ENCODE measurements around the gene TMCC3. TPM values are rescaled to one million over a fixed set of nuclear protein-coding genes. Genes with fewer than 3 reads are reported as not detected.

TMCC3 gene
- total RNA-seq, 1 experiment from 2014 or later = 2.2 TPM

DNA sequence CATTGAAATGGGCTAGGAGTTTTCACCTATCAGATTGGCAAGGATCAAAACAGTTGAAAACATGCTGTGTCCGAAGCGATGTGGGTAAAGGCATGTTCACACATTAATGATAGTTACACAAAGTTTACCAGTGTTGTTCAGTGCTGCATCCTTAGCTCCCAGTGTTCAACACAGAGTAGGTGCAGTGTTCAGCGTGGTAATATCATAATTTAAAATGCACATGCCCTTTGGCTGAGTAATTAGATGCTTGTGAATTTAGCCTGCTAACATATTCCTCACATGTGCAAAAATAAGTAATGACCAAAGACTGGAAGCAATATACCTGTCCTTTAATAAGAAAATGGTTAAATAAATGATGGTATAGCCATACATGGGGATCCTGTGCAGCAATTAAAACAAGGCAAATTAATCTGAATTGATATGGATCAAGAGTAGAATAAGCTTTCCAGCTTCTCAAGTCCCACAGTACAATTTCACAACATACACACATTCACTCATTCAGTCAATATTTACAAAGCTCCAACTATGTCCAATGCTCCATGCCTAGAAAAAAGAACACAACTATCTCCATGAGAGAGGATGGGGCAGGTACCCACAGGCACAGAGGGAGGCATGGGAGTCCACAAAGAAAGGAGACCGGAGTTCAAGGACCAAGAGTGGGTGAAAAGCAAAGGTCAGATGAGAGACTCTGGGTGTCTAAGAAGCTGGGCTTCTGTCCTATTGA is 12.8 kb downstream of the TMCC3 start:
- ChIA-PET CTCF (interaction anchor here (0.6 kb wide), 1 partner anchor 1160 kb away, joined by 3 read pairs; no protein-coding TSS in a partner anchor), POLR2A (interaction anchor here (1.1 kb wide), 1 partner anchor 53 kb away, joined by 3 read pairs; no protein-coding TSS in a partner anchor)
- no peak for ATAC-seq
- Mint-ChIP-seq H3K36me3 (no peaks in the 10 kb centered on the region), H3K27ac (no peak overlapping the region), H3K4me3 (no peak overlapping the region), H3K4me1 (peaks cover 7% of the 10 kb centered on the region; the same call in 1 of the 2 replicates), H3K27me3 (ENCODE audit: low read depth) (no peaks in the 10 kb centered on the region), H3K9me3 (no peaks in the 10 kb centered on the region)
- DNase-seq (ENCODE audit: low spot score) = no peak
- TF ChIP-seq, protein P1, sequence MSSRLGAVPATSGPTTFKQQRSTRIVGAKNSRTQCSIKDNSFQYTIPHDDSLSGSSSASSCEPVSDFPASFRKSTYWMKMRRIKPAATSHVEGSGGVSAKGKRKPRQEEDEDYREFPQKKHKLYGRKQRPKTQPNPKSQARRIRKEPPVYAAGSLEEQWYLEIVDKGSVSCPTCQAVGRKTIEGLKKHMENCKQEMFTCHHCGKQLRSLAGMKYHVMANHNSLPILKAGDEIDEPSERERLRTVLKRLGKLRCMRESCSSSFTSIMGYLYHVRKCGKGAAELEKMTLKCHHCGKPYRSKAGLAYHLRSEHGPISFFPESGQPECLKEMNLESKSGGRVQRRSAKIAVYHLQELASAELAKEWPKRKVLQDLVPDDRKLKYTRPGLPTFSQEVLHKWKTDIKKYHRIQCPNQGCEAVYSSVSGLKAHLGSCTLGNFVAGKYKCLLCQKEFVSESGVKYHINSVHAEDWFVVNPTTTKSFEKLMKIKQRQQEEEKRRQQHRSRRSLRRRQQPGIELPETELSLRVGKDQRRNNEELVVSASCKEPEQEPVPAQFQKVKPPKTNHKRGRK (CRISPR knock-in tag; IDR thresholded peaks at IDR 0.05; ENCODE audit: borderline replicate concordance) = no peak
- TF ChIP-seq NFE2L1 (CRISPR knock-in tag; IDR thresholded peaks at IDR 0.05) (no peak), NR1H2 (CRISPR knock-in tag; IDR thresholded peaks at IDR 0.05) (no peak), NR3C1 (CRISPR knock-in tag; conservative IDR thresholded peaks at IDR 0.05; ENCODE audit: low read depth) (no peak)
- TF ChIP-seq, protein P2, sequence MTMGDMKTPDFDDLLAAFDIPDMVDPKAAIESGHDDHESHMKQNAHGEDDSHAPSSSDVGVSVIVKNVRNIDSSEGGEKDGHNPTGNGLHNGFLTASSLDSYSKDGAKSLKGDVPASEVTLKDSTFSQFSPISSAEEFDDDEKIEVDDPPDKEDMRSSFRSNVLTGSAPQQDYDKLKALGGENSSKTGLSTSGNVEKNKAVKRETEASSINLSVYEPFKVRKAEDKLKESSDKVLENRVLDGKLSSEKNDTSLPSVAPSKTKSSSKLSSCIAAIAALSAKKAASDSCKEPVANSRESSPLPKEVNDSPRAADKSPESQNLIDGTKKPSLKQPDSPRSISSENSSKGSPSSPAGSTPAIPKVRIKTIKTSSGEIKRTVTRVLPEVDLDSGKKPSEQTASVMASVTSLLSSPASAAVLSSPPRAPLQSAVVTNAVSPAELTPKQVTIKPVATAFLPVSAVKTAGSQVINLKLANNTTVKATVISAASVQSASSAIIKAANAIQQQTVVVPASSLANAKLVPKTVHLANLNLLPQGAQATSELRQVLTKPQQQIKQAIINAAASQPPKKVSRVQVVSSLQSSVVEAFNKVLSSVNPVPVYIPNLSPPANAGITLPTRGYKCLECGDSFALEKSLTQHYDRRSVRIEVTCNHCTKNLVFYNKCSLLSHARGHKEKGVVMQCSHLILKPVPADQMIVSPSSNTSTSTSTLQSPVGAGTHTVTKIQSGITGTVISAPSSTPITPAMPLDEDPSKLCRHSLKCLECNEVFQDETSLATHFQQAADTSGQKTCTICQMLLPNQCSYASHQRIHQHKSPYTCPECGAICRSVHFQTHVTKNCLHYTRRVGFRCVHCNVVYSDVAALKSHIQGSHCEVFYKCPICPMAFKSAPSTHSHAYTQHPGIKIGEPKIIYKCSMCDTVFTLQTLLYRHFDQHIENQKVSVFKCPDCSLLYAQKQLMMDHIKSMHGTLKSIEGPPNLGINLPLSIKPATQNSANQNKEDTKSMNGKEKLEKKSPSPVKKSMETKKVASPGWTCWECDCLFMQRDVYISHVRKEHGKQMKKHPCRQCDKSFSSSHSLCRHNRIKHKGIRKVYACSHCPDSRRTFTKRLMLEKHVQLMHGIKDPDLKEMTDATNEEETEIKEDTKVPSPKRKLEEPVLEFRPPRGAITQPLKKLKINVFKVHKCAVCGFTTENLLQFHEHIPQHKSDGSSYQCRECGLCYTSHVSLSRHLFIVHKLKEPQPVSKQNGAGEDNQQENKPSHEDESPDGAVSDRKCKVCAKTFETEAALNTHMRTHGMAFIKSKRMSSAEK (CRISPR knock-in tag; IDR thresholded peaks at IDR 0.05; ENCODE audit: borderline replicate concordance) = no peak
- TF ChIP-seq, protein P3, sequence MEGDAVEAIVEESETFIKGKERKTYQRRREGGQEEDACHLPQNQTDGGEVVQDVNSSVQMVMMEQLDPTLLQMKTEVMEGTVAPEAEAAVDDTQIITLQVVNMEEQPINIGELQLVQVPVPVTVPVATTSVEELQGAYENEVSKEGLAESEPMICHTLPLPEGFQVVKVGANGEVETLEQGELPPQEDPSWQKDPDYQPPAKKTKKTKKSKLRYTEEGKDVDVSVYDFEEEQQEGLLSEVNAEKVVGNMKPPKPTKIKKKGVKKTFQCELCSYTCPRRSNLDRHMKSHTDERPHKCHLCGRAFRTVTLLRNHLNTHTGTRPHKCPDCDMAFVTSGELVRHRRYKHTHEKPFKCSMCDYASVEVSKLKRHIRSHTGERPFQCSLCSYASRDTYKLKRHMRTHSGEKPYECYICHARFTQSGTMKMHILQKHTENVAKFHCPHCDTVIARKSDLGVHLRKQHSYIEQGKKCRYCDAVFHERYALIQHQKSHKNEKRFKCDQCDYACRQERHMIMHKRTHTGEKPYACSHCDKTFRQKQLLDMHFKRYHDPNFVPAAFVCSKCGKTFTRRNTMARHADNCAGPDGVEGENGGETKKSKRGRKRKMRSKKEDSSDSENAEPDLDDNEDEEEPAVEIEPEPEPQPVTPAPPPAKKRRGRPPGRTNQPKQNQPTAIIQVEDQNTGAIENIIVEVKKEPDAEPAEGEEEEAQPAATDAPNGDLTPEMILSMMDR (IDR thresholded peaks at IDR 0.05) = no peak

DNA sequence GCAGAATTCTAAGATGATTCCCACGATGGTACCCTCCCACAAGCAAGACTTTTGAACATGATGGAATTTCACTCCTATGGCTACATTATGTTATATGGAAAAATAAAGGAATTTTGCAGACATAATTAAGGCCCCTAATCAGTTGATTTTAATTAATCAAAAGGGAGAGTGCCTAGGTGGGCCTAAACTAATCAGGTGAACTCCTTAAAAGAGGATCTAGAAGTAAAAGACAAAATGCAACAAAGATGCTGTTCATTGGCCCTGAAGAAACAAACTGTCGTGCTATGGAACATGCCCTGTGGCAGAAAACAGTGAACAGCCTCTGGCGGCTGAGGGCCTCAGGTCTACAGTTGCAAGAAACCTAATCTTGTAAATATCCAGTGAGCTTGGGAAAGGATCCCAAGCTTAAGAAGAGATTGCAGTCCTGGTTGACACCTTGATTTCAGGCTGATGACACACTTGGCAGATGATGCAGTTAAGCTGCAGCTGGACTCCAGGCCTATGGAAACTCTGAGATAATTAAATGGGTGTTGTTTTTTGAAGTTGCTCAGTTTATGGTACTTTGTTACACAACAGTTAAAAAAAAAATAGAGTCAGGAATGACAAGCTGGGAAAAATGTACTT is 13.8 kb downstream of the TMCC3 start:
- TF ChIP-seq GTF2I (CRISPR knock-in tag; conservative IDR thresholded peaks at IDR 0.05) = no peak
- ATAC-seq (no peak), DNase-seq (ENCODE audit: low spot score) (no peak)
- Mint-ChIP-seq H3K9me3 (no peaks in the 10 kb centered on the region), H3K27ac (no peak overlapping the region), H3K36me3 (no peaks in the 10 kb centered on the region), H3K4me3 (no peak overlapping the region), H3K4me1 (peaks cover 7% of the 10 kb centered on the region; the same call in 1 of the 2 replicates), H3K27me3 (ENCODE audit: low read depth) (no peaks in the 10 kb centered on the region)
- POLR2A ChIA-PET = no interaction called here
- CTCF ChIA-PET = no interaction called here

DNA sequence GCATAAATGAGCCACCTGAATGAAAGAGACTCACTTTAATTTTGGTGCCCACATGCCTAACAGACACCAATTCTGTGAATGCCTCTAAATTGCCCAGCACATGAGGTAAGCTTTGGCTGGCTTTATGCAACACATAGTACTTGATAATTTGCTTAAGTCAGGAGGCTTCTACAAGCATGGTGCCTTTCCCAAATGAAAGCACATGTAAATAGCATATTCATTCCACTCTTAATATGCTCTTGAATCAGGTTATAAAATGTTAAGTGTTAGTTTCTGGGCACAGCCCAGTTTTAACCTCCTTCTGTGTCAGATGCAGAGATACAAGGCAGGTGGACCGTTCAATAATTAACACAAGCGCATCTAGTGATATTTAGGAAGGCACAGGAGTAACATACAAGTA is 15.6 kb downstream of the TMCC3 start:
- Mint-ChIP-seq H3K4me3 (no peak overlapping the region), H3K36me3 (no peaks in the 10 kb centered on the region), H3K27me3 (ENCODE audit: low read depth) (no peaks in the 10 kb centered on the region; the same call in 1 of the 2 replicates), H3K4me1 (peaks cover 7% of the 10 kb centered on the region; the same call in 1 of the 2 replicates), H3K9me3 (no peaks in the 10 kb centered on the region), H3K27ac (no peak overlapping the region)
- ATAC-seq (no peak), DNase-seq (ENCODE audit: low spot score) (no peak)
- ChIA-PET CTCF (no interaction called here), POLR2A (no interaction called here)
- TF ChIP-seq CREM (CRISPR knock-in tag; IDR thresholded peaks at IDR 0.05) (no peak), IRF2 (CRISPR knock-in tag; IDR thresholded peaks at IDR 0.05; ENCODE audit: borderline replicate concordance, low read depth) (no peak), ZNF416 (CRISPR knock-in tag; IDR thresholded peaks at IDR 0.05) (no peak)
- TF ChIP-seq, protein P4, sequence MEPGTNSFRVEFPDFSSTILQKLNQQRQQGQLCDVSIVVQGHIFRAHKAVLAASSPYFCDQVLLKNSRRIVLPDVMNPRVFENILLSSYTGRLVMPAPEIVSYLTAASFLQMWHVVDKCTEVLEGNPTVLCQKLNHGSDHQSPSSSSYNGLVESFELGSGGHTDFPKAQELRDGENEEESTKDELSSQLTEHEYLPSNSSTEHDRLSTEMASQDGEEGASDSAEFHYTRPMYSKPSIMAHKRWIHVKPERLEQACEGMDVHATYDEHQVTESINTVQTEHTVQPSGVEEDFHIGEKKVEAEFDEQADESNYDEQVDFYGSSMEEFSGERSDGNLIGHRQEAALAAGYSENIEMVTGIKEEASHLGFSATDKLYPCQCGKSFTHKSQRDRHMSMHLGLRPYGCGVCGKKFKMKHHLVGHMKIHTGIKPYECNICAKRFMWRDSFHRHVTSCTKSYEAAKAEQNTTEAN (CRISPR knock-in tag; IDR thresholded peaks at IDR 0.05) = no peak
- TF ChIP-seq, protein P5, sequence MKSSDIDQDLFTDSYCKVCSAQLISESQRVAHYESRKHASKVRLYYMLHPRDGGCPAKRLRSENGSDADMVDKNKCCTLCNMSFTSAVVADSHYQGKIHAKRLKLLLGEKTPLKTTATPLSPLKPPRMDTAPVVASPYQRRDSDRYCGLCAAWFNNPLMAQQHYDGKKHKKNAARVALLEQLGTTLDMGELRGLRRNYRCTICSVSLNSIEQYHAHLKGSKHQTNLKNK (CRISPR knock-in tag; IDR thresholded peaks at IDR 0.05) = no peak
- TF ChIP-seq, protein P6, sequence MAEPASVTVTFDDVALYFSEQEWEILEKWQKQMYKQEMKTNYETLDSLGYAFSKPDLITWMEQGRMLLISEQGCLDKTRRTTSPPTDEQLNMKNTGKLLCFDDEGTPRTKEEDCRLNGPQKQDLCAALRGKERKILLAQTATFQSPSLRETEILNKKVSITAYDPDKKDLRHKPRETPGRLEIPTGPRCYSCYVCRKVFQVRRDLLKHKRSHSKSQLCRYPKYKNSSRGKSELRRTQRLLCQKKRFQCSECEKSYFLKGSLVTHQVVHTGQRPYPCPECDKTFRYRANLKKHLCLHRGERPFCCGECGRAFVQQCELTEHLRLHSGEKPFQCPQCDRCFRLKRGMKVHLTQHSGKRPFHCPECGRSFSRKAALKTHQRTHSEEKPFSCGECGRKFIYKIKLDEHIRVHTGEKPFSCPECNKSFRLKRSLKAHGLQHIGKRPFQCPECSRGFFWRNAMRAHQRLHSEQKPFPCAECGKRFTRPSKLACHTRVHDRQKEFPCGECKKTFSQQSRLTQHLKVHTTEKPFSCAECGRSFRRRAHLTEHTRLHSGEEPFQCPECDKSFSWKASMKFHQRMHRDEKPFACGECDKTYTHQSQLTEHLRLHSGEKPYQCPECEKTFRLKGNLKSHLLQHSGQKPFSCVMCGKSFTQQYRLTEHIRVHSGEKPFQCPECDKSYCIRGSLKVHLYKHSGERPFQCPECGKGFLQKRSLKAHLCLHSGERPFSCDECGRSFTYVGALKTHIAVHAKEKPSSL (CRISPR knock-in tag; conservative IDR thresholded peaks at IDR 0.05) = no peak
- TF ChIP-seq, protein P7, sequence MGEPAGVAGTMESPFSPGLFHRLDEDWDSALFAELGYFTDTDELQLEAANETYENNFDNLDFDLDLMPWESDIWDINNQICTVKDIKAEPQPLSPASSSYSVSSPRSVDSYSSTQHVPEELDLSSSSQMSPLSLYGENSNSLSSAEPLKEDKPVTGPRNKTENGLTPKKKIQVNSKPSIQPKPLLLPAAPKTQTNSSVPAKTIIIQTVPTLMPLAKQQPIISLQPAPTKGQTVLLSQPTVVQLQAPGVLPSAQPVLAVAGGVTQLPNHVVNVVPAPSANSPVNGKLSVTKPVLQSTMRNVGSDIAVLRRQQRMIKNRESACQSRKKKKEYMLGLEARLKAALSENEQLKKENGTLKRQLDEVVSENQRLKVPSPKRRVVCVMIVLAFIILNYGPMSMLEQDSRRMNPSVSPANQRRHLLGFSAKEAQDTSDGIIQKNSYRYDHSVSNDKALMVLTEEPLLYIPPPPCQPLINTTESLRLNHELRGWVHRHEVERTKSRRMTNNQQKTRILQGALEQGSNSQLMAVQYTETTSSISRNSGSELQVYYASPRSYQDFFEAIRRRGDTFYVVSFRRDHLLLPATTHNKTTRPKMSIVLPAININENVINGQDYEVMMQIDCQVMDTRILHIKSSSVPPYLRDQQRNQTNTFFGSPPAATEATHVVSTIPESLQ (CRISPR knock-in tag; IDR thresholded peaks at IDR 0.05) = no peak
